ENCODE measurements around the gene CAMKMT.

- TF ChIP-seq CTCF (conservative IDR thresholded peaks at IDR 0.05; ENCODE audit: low read length), result no peak
- TF ChIP-seq EZH2phosphoT487 (IDR thresholded peaks at IDR 0.05; ENCODE audit: borderline replicate concordance, low read depth, low read length), result no peak
These were observed 413.2 kb downstream of the CAMKMT start for GRCh38 chr2:44774826-44775492.
